ENCODE measurements around the gene MX2. TPM values are rescaled to one million over a fixed set of nuclear protein-coding genes. Genes with fewer than 3 reads are reported as not detected.

The MX2 gene
- polyA plus RNA-seq, 1 donor from 2014 or later, result not detected

DNA sequence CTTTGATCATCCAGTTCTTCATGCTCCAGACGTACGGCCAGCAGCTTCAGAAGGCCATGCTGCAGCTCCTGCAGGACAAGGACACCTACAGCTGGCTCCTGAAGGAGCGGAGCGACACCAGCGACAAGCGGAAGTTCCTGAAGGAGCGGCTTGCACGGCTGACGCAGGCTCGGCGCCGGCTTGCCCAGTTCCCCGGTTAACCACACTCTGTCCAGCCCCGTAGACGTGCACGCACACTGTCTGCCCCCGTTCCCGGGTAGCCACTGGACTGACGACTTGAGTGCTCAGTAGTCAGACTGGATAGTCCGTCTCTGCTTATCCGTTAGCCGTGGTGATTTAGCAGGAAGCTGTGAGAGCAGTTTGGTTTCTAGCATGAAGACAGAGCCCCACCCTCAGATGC is 96.7 kb downstream of the MX2 start:
- H3K27ac ChIP-seq (ENCODE audit: low read length), result no peak overlapping the region

More for the DNA sequence above, 96.7 kb downstream of the MX2 start:
- Histone ChIP-seq H3K36me3 (ENCODE audit: insufficient read depth, low read length) (no peaks in the 10 kb centered on the region), H3K79me2 (replicated peaks; ENCODE audit: insufficient read depth, low read length) (no peaks in the 10 kb centered on the region), H4K20me1 (ENCODE audit: insufficient read depth) (no peaks in the 10 kb centered on the region), H3K4me2 (ENCODE audit: low read length) (no peak overlapping the region), H2AFZ (ENCODE audit: low read depth, low read length) (no peak overlapping the region), H3K4me3 (ENCODE audit: low read length) (no peak overlapping the region), H3K9me2 (ENCODE audit: insufficient read depth, low read length) (no peaks in the 10 kb centered on the region), H3K9me3 (ENCODE audit: low read length) (no peaks in the 10 kb centered on the region), H3K9ac (ENCODE audit: low read length) (no peak overlapping the region), H3F3A (ENCODE audit: insufficient read depth, low read length, poor library complexity, severe bottlenecking) (no peaks in the 10 kb centered on the region), H3K27me3 (ENCODE audit: insufficient read depth, low read depth, low read length) (no peaks in the 10 kb centered on the region)
- TF ChIP-seq EP300 (conservative IDR thresholded peaks at IDR 0.05; ENCODE audit: poor library complexity, severe bottlenecking) (no peak), RAD21 (conservative IDR thresholded peaks at IDR 0.05) (no peak), EZH2 (IDR thresholded peaks at IDR 0.05; ENCODE audit: borderline replicate concordance, insufficient read depth, low read length, poor library complexity, severe bottlenecking) (no peak), SMC3 (conservative IDR thresholded peaks at IDR 0.05; ENCODE audit: poor library complexity) (no peak), MXI1 (conservative IDR thresholded peaks at IDR 0.05; ENCODE audit: poor library complexity, severe bottlenecking) (no peak)
- TF ChIP-seq, protein P1, sequence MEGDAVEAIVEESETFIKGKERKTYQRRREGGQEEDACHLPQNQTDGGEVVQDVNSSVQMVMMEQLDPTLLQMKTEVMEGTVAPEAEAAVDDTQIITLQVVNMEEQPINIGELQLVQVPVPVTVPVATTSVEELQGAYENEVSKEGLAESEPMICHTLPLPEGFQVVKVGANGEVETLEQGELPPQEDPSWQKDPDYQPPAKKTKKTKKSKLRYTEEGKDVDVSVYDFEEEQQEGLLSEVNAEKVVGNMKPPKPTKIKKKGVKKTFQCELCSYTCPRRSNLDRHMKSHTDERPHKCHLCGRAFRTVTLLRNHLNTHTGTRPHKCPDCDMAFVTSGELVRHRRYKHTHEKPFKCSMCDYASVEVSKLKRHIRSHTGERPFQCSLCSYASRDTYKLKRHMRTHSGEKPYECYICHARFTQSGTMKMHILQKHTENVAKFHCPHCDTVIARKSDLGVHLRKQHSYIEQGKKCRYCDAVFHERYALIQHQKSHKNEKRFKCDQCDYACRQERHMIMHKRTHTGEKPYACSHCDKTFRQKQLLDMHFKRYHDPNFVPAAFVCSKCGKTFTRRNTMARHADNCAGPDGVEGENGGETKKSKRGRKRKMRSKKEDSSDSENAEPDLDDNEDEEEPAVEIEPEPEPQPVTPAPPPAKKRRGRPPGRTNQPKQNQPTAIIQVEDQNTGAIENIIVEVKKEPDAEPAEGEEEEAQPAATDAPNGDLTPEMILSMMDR (IDR thresholded peaks at IDR 0.05; ENCODE audit: poor library complexity, severe bottlenecking), result no peak

Other genes with a start within 250 kb of the MX2 start
- gene BACE2, start 193.9 kb upstream of the MX2 start, polyA plus RNA-seq, result 0.08 and 0.32 TPM in 2 replicates
- gene FAM3B, start 45.2 kb upstream of the MX2 start, polyA plus RNA-seq, result not detected in 2 replicates
- gene MX1, start 64.2 kb downstream of the MX2 start, polyA plus RNA-seq, result 0.07 and 4.9 TPM in 2 replicates
- gene TMPRSS2, start 146.1 kb downstream of the MX2 start, polyA plus RNA-seq, result not detected in 2 replicates

Data from neural cell (in vitro differentiated cells).